ENCODE measurements around the gene ABCB1.

DNA sequence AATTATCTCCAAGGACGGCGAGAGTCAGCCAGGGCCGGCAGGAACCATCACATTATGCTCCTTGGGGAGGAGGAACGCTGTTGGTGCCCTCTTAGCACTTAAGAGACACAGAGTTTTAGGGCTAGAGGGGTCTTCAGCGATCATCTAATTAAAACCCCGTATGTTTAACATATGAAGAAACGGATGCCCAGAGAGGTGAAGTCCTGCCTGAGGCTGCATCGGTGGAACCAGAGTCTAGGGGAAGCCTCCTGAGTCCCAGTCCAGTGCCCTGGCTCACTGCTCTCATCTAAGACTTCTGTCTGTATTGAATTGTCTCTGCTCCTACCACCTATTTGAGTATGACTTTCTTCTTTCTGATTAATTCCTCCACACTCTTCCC is 124.5 kb downstream of the ABCB1 start:
- TF ChIP-seq RAD21 (IDR thresholded peaks at IDR 0.05; ENCODE audit: insufficient read depth, low read depth, low read length) (no peak), TCF7 (IDR thresholded peaks at IDR 0.05; ENCODE audit: borderline replicate concordance) (no peak), CREM (IDR thresholded peaks at IDR 0.05; ENCODE audit: low read depth) (no peak), TCF12 (IDR thresholded peaks at IDR 0.05; ENCODE audit: low read depth, low read length) (no peak), GABPA (IDR thresholded peaks at IDR 0.05; ENCODE audit: low read depth) (no peak), PAX8 (IDR thresholded peaks at IDR 0.05) (no peak), EZH2 (IDR thresholded peaks at IDR 0.05; ENCODE audit: borderline replicate concordance, control insufficient read depth, low read depth, low read length) (no peak), TAF1 (IDR thresholded peaks at IDR 0.05; ENCODE audit: borderline replicate concordance, low read depth, low read length) (no peak), ZSCAN29 (IDR thresholded peaks at IDR 0.05) (no peak), POLR2AphosphoS2 (IDR thresholded peaks at IDR 0.05; ENCODE audit: low read depth, low read length) (no peak), CBFB (IDR thresholded peaks at IDR 0.05; ENCODE audit: low read depth) (no peak)
- TF ChIP-seq, protein P1, sequence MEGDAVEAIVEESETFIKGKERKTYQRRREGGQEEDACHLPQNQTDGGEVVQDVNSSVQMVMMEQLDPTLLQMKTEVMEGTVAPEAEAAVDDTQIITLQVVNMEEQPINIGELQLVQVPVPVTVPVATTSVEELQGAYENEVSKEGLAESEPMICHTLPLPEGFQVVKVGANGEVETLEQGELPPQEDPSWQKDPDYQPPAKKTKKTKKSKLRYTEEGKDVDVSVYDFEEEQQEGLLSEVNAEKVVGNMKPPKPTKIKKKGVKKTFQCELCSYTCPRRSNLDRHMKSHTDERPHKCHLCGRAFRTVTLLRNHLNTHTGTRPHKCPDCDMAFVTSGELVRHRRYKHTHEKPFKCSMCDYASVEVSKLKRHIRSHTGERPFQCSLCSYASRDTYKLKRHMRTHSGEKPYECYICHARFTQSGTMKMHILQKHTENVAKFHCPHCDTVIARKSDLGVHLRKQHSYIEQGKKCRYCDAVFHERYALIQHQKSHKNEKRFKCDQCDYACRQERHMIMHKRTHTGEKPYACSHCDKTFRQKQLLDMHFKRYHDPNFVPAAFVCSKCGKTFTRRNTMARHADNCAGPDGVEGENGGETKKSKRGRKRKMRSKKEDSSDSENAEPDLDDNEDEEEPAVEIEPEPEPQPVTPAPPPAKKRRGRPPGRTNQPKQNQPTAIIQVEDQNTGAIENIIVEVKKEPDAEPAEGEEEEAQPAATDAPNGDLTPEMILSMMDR (IDR thresholded peaks at IDR 0.05 in 2 of 3, conservative IDR thresholded peaks at IDR 0.05 in 1 of 3; ENCODE audit: control insufficient read depth in 2 of 3, extremely low read depth in 1 of 3, insufficient read depth in 1 of 3, low read depth in 3 of 3, low read length in 3 of 3) = no peak
- TF ChIP-seq, protein P2, sequence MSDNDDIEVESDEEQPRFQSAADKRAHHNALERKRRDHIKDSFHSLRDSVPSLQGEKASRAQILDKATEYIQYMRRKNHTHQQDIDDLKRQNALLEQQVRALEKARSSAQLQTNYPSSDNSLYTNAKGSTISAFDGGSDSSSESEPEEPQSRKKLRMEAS (IDR thresholded peaks at IDR 0.05; ENCODE audit: low read depth, low read length) = no peak

Measured in GM12878 (cell line).